NOMO-1 (cell line): ENCODE results near the gene PDGFRB.

Source experiments
- DNase-seq, 2 experiments: peaks; one replicate each; lab custom pipeline; 2025; ENCODE audit not compliant: unreplicated experiment in 2 of 2; lab: John Stamatoyannopoulos, UW

Gene PDGFRB

GRCh38 chr5:150119421-150120061 is 36.1 kb downstream of the PDGFRB start:
- DNase-seq: no peak

GRCh38 chr5:150118561-150119229 is 37.0 kb downstream of the PDGFRB start:
- no peak for DNase-seq

GRCh38 chr5:150117945-150118560 is 37.6 kb downstream of the PDGFRB start:
- DNase-seq: no peak

GRCh38 chr5:150116667-150117400 is 38.8 kb downstream of the PDGFRB start:
- DNase-seq: no peak

- DNase-seq: no peak
Measured at GRCh38 chr5:150114773-150115408, 40.8 kb downstream of the PDGFRB start.

- no peak for DNase-seq
Measured at GRCh38 chr5:150114102-150114641, 41.5 kb downstream of the PDGFRB start.

- no peak for DNase-seq
Measured at GRCh38 chr5:150113047-150113744, 42.4 kb downstream of the PDGFRB start.

- no peak for DNase-seq
Measured at GRCh38 chr5:150112201-150113046, 43.2 kb downstream of the PDGFRB start.

- no peak for DNase-seq
Measured at GRCh38 chr5:150111122-150111521, 44.5 kb downstream of the PDGFRB start.

- no peak for DNase-seq
Measured at GRCh38 chr5:150109921-150110320, 45.7 kb downstream of the PDGFRB start.

GRCh38 chr5:150108711-150109514 is 46.7 kb downstream of the PDGFRB start:
- DNase-seq: no peak

- no peak for DNase-seq
Measured at GRCh38 chr5:150107909-150108447, 47.7 kb downstream of the PDGFRB start.

- no peak for DNase-seq
Measured at GRCh38 chr5:150106674-150107426, 48.8 kb downstream of the PDGFRB start.

- DNase-seq: no peak
Measured at GRCh38 chr5:150105928-150106615, 49.6 kb downstream of the PDGFRB start.

GRCh38 chr5:150104550-150104870 is 51.1 kb downstream of the PDGFRB start:
- no peak for DNase-seq

- no peak for DNase-seq
Measured at GRCh38 chr5:150103678-150104549, 51.7 kb downstream of the PDGFRB start.
